ENCODE results near the gene NCAM1.

Gene NCAM1

DNA sequence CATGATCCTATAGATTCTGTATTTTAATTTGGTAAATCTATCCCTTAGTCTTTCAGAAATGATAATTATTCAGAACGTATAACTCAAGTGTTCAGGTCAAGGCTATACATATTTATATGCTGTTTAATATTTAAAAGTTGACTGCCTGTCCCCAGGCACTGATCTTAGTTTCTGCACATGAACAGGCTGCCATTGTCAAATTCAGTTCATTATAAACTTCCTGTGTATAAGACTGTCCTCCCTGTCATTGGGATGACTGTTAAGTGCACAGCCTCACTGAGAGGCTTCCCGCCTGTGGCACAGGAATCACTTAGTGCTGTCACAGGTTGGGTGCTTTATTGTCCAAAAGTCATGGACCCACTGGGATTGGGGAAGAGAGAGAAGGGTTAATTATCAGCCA is 261.0 kb downstream of the NCAM1 start:
- TF ChIP-seq, protein P1, sequence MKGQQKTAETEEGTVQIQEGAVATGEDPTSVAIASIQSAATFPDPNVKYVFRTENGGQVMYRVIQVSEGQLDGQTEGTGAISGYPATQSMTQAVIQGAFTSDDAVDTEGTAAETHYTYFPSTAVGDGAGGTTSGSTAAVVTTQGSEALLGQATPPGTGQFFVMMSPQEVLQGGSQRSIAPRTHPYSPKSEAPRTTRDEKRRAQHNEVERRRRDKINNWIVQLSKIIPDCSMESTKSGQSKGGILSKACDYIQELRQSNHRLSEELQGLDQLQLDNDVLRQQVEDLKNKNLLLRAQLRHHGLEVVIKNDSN (IDR thresholded peaks at IDR 0.05) = no peak
- TF ChIP-seq FOXM1 (IDR thresholded peaks at IDR 0.05; ENCODE audit: borderline replicate concordance, low read depth) (no peak), TCF12 (IDR thresholded peaks at IDR 0.05; ENCODE audit: low read depth) (no peak), ZBTB7A (IDR thresholded peaks at IDR 0.05; ENCODE audit: low read depth) (no peak)

DNA sequence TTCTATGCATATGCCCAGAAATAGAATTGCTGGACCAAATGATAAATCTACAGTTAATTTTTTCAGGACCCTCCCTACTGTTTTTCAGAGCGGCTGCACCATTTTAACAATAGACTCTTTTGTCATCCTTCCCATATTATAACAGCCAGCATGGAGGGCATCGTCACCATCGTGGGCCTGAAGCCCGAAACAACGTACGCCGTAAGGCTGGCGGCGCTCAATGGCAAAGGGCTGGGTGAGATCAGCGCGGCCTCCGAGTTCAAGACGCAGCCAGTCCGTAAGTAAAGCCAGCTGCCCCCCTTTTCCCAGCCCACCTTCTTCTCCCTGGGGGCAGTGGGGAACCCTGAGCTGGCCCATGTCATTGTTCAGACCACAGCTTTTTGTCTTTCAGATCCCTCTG is 273.7 kb downstream of the NCAM1 start:
- TF ChIP-seq, protein P1 (IDR thresholded peaks at IDR 0.05) = no peak
- TF ChIP-seq, protein P2, sequence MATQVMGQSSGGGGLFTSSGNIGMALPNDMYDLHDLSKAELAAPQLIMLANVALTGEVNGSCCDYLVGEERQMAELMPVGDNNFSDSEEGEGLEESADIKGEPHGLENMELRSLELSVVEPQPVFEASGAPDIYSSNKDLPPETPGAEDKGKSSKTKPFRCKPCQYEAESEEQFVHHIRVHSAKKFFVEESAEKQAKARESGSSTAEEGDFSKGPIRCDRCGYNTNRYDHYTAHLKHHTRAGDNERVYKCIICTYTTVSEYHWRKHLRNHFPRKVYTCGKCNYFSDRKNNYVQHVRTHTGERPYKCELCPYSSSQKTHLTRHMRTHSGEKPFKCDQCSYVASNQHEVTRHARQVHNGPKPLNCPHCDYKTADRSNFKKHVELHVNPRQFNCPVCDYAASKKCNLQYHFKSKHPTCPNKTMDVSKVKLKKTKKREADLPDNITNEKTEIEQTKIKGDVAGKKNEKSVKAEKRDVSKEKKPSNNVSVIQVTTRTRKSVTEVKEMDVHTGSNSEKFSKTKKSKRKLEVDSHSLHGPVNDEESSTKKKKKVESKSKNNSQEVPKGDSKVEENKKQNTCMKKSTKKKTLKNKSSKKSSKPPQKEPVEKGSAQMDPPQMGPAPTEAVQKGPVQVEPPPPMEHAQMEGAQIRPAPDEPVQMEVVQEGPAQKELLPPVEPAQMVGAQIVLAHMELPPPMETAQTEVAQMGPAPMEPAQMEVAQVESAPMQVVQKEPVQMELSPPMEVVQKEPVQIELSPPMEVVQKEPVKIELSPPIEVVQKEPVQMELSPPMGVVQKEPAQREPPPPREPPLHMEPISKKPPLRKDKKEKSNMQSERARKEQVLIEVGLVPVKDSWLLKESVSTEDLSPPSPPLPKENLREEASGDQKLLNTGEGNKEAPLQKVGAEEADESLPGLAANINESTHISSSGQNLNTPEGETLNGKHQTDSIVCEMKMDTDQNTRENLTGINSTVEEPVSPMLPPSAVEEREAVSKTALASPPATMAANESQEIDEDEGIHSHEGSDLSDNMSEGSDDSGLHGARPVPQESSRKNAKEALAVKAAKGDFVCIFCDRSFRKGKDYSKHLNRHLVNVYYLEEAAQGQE (IDR thresholded peaks at IDR 0.05; ENCODE audit: low read depth) = no peak
- no peak for TF ChIP-seq EGR1 (IDR thresholded peaks at IDR 0.05)
- no peak for TF ChIP-seq TCF12 (IDR thresholded peaks at IDR 0.05; ENCODE audit: low read depth)
- TF ChIP-seq ZBTB7A (IDR thresholded peaks at IDR 0.05; ENCODE audit: low read depth) = no peak
- TF ChIP-seq, protein P3, sequence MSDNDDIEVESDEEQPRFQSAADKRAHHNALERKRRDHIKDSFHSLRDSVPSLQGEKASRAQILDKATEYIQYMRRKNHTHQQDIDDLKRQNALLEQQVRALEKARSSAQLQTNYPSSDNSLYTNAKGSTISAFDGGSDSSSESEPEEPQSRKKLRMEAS (IDR thresholded peaks at IDR 0.05) = no peak
- TF ChIP-seq CEBPB (IDR thresholded peaks at IDR 0.05) = no peak
- TF ChIP-seq EP300 (IDR thresholded peaks at IDR 0.05; ENCODE audit: borderline replicate concordance) = no peak
- no peak for TF ChIP-seq FOXM1 (IDR thresholded peaks at IDR 0.05; ENCODE audit: borderline replicate concordance, low read depth)
- no peak for TF ChIP-seq RAD21 (IDR thresholded peaks at IDR 0.05; ENCODE audit: low read depth)
- no peak for TF ChIP-seq TEAD4 (IDR thresholded peaks at IDR 0.05)

DNA sequence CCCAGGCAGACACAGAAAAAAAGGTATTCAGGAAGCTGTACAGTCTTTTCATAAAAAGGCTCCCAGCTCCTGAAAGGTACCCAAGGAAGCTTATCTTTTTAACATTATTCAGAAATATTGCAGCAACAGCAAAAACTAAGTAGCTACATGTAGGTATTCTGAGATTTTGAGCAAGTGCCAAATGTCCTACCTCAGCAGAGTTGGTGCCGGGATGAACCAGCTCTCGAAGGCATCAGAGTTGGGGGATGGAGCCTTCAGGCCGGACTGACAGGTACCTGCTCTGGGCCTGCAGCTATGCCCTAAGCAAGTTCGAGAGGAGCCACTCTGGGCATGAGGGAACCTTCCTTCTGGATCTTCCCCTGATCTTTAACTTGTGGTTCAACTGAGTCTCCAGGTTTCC is 276.0 kb downstream of the NCAM1 start:
- TF ChIP-seq CEBPB (IDR thresholded peaks at IDR 0.05) (no peak), EGR1 (IDR thresholded peaks at IDR 0.05) (no peak), FOXM1 (IDR thresholded peaks at IDR 0.05; ENCODE audit: borderline replicate concordance, low read depth) (no peak), ZBTB7A (IDR thresholded peaks at IDR 0.05; ENCODE audit: low read depth) (no peak), TCF12 (IDR thresholded peaks at IDR 0.05; ENCODE audit: low read depth) (no peak), EP300 (IDR thresholded peaks at IDR 0.05; ENCODE audit: borderline replicate concordance) (no peak), YY1 (IDR thresholded peaks at IDR 0.05; ENCODE audit: low read depth) (no peak), NFIC (IDR thresholded peaks at IDR 0.05) (no peak), TAF1 (IDR thresholded peaks at IDR 0.05; ENCODE audit: low read depth) (no peak), CREB1 (IDR thresholded peaks at IDR 0.05; ENCODE audit: low read depth) (no peak), RAD21 (IDR thresholded peaks at IDR 0.05; ENCODE audit: low read depth) (no peak)
- TF ChIP-seq, protein P2 (IDR thresholded peaks at IDR 0.05; ENCODE audit: low read depth) = no peak
- TF ChIP-seq, protein P3 (IDR thresholded peaks at IDR 0.05) = no peak
- TF ChIP-seq, protein P1 (IDR thresholded peaks at IDR 0.05) = no peak

DNA sequence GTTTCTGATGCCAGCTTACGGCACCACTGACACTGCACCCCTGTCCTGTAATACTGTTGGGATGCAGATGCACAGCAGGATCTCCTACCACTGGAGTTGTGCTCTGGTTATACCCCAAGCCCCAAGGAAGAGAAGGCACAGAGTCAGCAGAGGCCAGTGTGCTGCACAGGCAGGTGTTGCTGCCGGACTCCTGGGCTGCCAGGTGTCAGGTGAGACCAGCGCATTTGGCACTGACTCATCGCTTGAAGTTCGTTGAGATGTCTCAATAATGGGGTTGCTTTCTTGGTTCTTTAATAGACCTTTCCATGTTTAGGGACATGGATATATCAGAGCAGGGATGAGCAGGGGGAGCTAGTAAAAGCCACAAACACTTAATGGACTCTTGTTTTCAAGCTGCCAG is 277.5 kb downstream of the NCAM1 start:
- TF ChIP-seq CEBPB (IDR thresholded peaks at IDR 0.05) (no peak), FOXM1 (IDR thresholded peaks at IDR 0.05; ENCODE audit: borderline replicate concordance, low read depth) (no peak)

DNA sequence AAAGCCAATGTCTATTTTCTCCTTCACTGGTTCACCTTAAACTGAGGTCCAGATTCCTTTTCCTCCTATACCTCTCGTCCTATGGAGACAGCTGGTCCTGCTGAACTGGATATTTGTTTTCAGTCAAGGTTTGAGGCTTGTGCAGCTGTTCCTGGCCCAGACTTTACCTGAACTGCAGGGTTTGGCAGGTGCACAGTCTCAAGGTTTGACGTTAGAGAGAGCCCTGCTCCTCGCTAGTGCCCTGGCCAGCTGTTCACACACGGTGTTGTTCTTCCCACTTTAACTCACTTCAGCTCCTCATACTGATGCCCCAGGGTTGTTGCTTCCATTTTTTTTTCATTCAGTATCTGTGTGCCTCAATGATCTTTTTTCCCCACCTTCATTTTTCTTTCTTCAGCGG is 279.2 kb downstream of the NCAM1 start:
- TF ChIP-seq NFIC (IDR thresholded peaks at IDR 0.05) (no peak), EGR1 (IDR thresholded peaks at IDR 0.05) (no peak), YY1 (IDR thresholded peaks at IDR 0.05; ENCODE audit: low read depth) (no peak), TCF12 (IDR thresholded peaks at IDR 0.05; ENCODE audit: low read depth) (no peak), FOXM1 (IDR thresholded peaks at IDR 0.05; ENCODE audit: borderline replicate concordance, low read depth) (no peak), ZBTB7A (IDR thresholded peaks at IDR 0.05; ENCODE audit: low read depth) (no peak)
- TF ChIP-seq, protein P2 (IDR thresholded peaks at IDR 0.05; ENCODE audit: low read depth) = no peak

All from Ishikawa (cell line).